Stomach (tissue), 9 donors: Measurements from ENCODE around the gene KAT14. TPM values are rescaled to one million over a fixed set of nuclear protein-coding genes. Genes with fewer than 3 reads are reported as not detected.
"Not testable (repeated sequence)": the region's sequence is repeated elsewhere in the genome, so short reads cannot be mapped to it uniquely, and the experiment has no call there.

Experiments used
- DNase-seq, 2 donors: peaks; one replicate each; pipeline versions ENCODE4 v3.0.0 to v3.0.0-alpha.2; 2013 to 2019
- H3K27ac ChIP-seq, 5 donors: fragments of 200-600 bp in 4 of 5; sonication (generic) in 4 of 5; one replicate each; pipeline ENCODE4 v1.5.1; 2013 to 2019; ENCODE audit warnings: mild to moderate bottlenecking in 1 of 5, moderate library complexity in 1 of 5
- H3K27me3 ChIP-seq, 3 donors: fragments of 200-600 bp; sonication (generic); one replicate each; pipeline ENCODE4 v1.5.1; 2017 to 2019; ENCODE audit warnings: mixed run types in 1 of 3
- H3K36me3 ChIP-seq, 4 donors: fragments of 200-600 bp; sonication (generic); 1 replicate in 3 of 4; 2 replicates in 1 of 4; pipeline ENCODE4 v1.5.1; 2016 to 2019
- H3K4me1 ChIP-seq, 4 donors: fragments of 200-600 bp; sonication (generic); one replicate each; pipeline ENCODE4 v1.5.1; 2016 to 2019
- H3K4me3 ChIP-seq, 4 donors: fragments of 200-600 bp; sonication (generic) in 3 of 4; one replicate each; pipeline ENCODE4 v1.5.1; 2016 to 2019; ENCODE audit warnings: mild to moderate bottlenecking in 1 of 4
- H3K9me3 ChIP-seq, 4 donors: fragments of 200-600 bp; sonication (generic); one replicate each; pipeline ENCODE4 v1.5.1; 2016 to 2019
- EP300 ChIP-seq: sonication (generic); formaldehyde crosslinking; IDR thresholded peaks from one replicate; pipeline ENCODE4 v1.6.1; 2017; ENCODE audit warnings: antibody characterized with exemption
- POLR2A ChIP-seq, 4 donors: fragments of 450-650 bp; IDR thresholded peaks; one replicate each; pipeline ENCODE4 v1.6.1; 2016; ENCODE audit warnings: antibody characterized with exemption in 4 of 4, control low read depth in 2 of 4, mild to moderate bottlenecking in 1 of 4, moderate library complexity in 1 of 4
- POLR2AphosphoS5 ChIP-seq, 3 donors: sonication (generic); formaldehyde crosslinking; IDR thresholded peaks; one replicate each; pipeline ENCODE4 v1.6.1; 2016; ENCODE audit warnings: antibody characterized with exemption in 3 of 3
- WGBS, 5 donors: extraction: QIAGEN DNeasy Blood & Tissue Kit in 3 of 5; methylation state at CpG; one replicate each; pipeline versions ENCODE4 v1.1.5 to v1.1.7; 2013 to 2018; 5-methylcytosine and 5-hydroxymethylcytosine counted together
- intact Hi-C: fragments of 100-400 bp; cut with DNase I; formaldehyde crosslinking; loops from one replicate; pipeline ENCODE4 v1.15.1; 2023; ENCODE audit warnings: low total_unique reads
- polyA plus RNA-seq, 3 donors: library from polyadenylated mRNA; stranded (reverse); fragments of 200-250 nt; gene quantifications; one replicate each; pipeline ENCODE4 v1.2.3, GENCODE V29; 2013
- total RNA-seq, 5 donors: library from RNA; depleted of rRNA; stranded (reverse); fragments of >200 nt; gene quantifications; one replicate each; pipeline versions ENCODE4 v1.1.0 to v1.2.3, GENCODE V29; 2014 to 2016
- TF ChIP-seq, protein P1 (sequence below), 7 experiments: fragments of 450-650 bp in 4 of 7; fragments of 200-600 bp in 3 of 7; sonication (generic) in 3 of 7; IDR thresholded peaks; one replicate each; pipeline ENCODE4 v1.5.1; 2016 to 2019; ENCODE audit warnings: antibody characterized with exemption in 7 of 7, control low read depth in 2 of 7, mild to moderate bottlenecking in 1 of 7
- donor health status: healthy with polysubstance abuse.
- donor health status: Bipolar disorder and iron deficiency.
- donor health status: healthy.

KAT14 gene
- total and polyA plus RNA-seq, 8 donors, result 0.58 to 35.5 (median 10.9) TPM

DNA sequence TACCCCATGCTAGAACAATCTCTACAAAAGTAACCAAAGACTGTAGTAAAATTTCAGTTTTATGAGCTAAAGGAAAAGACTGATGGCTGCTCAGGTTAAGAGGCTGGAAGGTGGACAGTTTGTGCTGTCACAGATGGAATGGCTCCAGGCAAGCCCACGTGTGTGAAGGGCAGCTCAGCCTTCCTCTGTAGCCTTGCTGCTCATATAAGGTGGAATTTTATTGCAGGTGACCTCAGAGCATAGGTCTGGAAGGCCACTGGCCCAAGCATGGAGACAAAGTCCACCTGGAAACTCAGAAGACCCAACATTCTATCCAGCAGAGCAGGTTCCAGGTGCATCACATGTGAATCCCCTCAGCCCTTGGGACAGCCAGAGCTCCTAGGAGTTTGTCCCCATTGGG is 53.6 kb downstream of the KAT14 start:
- Histone ChIP-seq H3K9me3 (no peaks in the 10 kb centered on the region), H3K27me3 (no peaks in the 10 kb centered on the region), H3K27ac (no peak overlapping the region), H3K36me3 (peaks cover 29 to 56% (median 48%) of the 10 kb centered on the region in 4 donors), H3K4me3 (no peak overlapping the region), H3K4me1 (no peaks in the 10 kb centered on the region)
- no peak for TF ChIP-seq POLR2A (IDR thresholded peaks at IDR 0.05)
- TF ChIP-seq POLR2AphosphoS5 (IDR thresholded peaks at IDR 0.05), result no peak
- TF ChIP-seq, protein P1, sequence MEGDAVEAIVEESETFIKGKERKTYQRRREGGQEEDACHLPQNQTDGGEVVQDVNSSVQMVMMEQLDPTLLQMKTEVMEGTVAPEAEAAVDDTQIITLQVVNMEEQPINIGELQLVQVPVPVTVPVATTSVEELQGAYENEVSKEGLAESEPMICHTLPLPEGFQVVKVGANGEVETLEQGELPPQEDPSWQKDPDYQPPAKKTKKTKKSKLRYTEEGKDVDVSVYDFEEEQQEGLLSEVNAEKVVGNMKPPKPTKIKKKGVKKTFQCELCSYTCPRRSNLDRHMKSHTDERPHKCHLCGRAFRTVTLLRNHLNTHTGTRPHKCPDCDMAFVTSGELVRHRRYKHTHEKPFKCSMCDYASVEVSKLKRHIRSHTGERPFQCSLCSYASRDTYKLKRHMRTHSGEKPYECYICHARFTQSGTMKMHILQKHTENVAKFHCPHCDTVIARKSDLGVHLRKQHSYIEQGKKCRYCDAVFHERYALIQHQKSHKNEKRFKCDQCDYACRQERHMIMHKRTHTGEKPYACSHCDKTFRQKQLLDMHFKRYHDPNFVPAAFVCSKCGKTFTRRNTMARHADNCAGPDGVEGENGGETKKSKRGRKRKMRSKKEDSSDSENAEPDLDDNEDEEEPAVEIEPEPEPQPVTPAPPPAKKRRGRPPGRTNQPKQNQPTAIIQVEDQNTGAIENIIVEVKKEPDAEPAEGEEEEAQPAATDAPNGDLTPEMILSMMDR (IDR thresholded peaks at IDR 0.05), result no peak
- TF ChIP-seq EP300, result no peak
- intact Hi-C loops, result no loop called here
- DNase-seq, result no peak
- 64 to 79% (median 73%) methylated on average over 1 of the region's 1 CpG for WGBS, 5 donors

DNA sequence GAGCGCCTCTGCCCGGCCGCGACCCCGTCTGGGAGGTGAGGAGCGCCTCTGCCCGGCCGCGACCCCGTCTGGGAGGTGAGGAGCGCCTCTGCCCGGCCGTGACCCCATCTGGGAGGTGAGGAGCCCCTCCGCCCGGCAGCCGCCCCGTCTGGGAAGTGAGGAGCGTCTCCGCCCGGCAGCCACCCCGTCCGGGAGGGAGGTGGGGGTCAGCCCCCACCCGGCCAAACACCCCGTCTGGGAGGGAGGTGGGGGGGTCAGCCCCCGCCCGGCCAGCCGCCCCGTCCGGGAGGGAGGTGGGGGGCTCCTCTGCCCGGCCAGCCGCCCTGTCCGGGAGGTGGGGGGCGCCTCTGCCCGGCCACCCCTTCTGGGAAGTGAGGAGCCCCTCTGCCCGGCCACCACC is 56.8 kb downstream of the KAT14 start:
- H3K27ac ChIP-seq, intact Hi-C loops, H3K27me3 ChIP-seq, H3K4me1 ChIP-seq, H3K9me3 ChIP-seq, DNase-seq, H3K4me3 ChIP-seq: not testable (repeated sequence)
- peaks cover 9 to 25% (median 16%) of the 10 kb centered on the region in 4 donors for H3K36me3 ChIP-seq
- 89 to 100% (median 95%) methylated on average over 1 to 34 of the region's 35 CpGs for WGBS, 5 donors

DNA sequence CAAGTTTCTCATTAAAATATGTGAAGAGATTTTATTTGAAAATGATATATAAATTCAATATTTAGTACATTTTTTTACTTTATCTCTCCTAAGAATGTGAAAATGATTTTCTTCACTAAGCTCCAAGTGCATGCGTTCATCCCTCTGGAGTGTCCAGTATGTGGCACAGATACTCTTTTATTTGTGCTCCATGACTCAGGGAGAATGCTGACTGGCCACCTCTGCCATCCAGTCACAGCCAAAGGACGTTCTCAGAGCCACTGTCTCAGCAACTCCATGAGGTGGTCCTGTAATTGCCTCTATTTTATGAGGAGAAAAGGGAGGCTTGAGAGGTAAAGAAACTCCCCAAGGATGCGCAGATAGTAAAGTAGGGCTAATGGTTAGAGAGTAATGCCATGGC is 58.3 kb downstream of the KAT14 start:
- DNase-seq, result no peak
- Histone ChIP-seq H3K27ac (no peak overlapping the region), H3K36me3 (peaks cover 0 to 10% (median 4%) of the 10 kb centered on the region in 4 donors), H3K27me3 (no peaks in the 10 kb centered on the region), H3K4me1 (no peaks in the 10 kb centered on the region), H3K9me3 (peaks cover 0 to 1% (median 0%) of the 10 kb centered on the region in 4 donors), H3K4me3 (no peak overlapping the region)
- 91 to 93% (median 92%) methylated on average over 3 of the region's 3 CpGs for WGBS, 5 donors
- intact Hi-C loops, result no loop called here
- TF ChIP-seq EP300, result no peak
- TF ChIP-seq, protein P1 (IDR thresholded peaks at IDR 0.05), result no peak
- no peak for TF ChIP-seq POLR2A (IDR thresholded peaks at IDR 0.05)
- TF ChIP-seq POLR2AphosphoS5 (IDR thresholded peaks at IDR 0.05), result no peak

DNA sequence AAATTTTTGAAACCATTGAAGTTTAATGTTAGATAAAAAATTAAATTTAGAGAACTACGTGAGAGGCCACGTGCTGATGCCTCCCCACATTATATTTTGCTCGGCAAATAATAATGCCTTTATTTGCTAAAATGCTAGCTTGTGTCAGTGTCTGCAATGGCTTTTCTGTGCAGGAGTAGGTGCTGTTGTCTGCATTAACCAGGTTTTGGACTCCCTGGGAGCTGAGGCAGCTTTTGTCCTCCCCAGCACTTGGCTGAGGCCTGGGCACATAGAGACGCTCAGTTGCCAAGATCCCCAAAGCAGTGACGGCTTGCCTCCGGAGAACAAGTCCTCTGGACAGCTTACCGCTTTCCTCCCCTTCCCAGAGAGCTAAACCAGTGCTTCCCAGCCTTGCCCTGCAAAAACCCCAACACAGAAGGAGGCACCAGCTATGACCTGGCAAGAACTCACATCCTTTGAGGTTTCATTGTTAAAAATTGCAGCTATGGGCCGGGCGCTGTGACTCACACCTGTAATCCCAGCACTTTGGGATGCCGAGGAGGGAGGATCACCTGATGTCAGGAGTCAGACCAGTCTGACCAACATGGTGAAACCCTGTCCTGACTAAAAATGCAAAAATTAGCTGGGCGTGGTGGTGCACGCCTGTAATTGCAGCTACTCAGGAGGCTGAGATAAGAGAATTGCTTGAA is 59.9 kb downstream of the KAT14 start:
- DNase-seq, result no peak
- Histone ChIP-seq H3K4me3 (no peak overlapping the region), H3K36me3 (peaks cover 0 to 4% (median 1%) of the 10 kb centered on the region in 4 donors), H3K27ac (no peak overlapping the region), H3K9me3 (peaks cover 0 to 9% (median 4%) of the 10 kb centered on the region in 4 donors), H3K27me3 (no peaks in the 10 kb centered on the region), H3K4me1 (no peaks in the 10 kb centered on the region)
- intact Hi-C loops, result no loop called here
- WGBS, 5 donors, result 87 to 98% (median 95%) methylated on average over 11 to 12 of the region's 12 CpGs
- TF ChIP-seq POLR2AphosphoS5 (IDR thresholded peaks at IDR 0.05) (no peak), POLR2A (IDR thresholded peaks at IDR 0.05) (no peak), EP300 (no peak)
- TF ChIP-seq, protein P1 (IDR thresholded peaks at IDR 0.05), result no peak

DNA sequence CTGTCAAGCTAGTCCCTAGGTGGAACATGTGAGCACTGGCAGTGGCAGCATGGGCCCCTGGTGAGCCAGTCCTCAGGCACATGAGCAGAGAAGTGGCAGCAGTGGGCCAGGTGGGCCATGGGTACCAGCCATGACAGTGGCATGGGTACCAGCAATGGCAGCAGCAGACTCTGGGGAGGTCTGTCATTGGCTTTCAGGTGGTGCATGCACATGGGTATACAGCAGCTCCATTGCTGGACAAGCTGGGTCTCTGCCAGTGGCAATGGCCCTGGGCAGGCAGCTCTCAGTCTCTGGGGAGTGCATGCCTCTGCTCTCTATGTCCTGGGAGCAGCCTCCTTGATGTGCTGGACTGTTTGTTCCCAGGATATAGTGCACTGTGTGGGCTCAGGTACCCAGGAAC is 65.3 kb downstream of the KAT14 start:
- DNase-seq, result no peak
- no peaks in the 10 kb centered on the region for H3K36me3 ChIP-seq
- no peak for TF ChIP-seq POLR2AphosphoS5 (IDR thresholded peaks at IDR 0.05)
- TF ChIP-seq, protein P1 (IDR thresholded peaks at IDR 0.05), result no peak
- TF ChIP-seq EP300, result no peak
- TF ChIP-seq POLR2A (IDR thresholded peaks at IDR 0.05), result no peak
- H3K27me3 ChIP-seq, result no peaks in the 10 kb centered on the region
- H3K4me1 ChIP-seq, result no peaks in the 10 kb centered on the region
- H3K9me3 ChIP-seq, result peaks cover 0 to 9% (median 4%) of the 10 kb centered on the region in 4 donors
- no peak overlapping the region for H3K4me3 ChIP-seq
- intact Hi-C loops, result no loop called here
- H3K27ac ChIP-seq, result no peak overlapping the region

DNA sequence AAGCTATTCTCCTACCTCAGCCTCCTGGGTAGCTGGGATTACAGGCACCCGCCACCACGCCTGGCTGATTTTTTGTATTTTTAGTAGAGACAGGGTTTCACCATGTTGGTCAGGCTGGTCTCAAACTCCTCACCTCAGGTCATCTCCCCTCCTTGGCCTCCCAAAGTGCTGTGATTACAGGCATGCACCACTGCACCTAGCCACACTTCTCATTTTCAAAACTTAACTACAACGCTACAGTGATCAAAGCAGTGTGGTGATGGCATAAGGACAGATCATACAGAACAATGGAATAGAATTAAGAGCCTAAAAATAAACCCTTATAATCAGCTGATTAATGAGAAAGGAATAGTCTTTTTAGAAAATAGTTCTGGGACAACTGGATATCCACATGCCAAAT is 66.0 kb downstream of the KAT14 start:
- H3K36me3 ChIP-seq, H3K27me3 ChIP-seq, H3K27ac ChIP-seq, intact Hi-C loops, DNase-seq, H3K4me3 ChIP-seq, H3K4me1 ChIP-seq, H3K9me3 ChIP-seq: not testable (repeated sequence)
- 63 to 98% (median 89%) methylated on average over 3 of the region's 3 CpGs for WGBS, 5 donors
